MG63 (cell line): ENCODE results near the gene TFR2. TPM values are rescaled to one million over a fixed set of nuclear protein-coding genes. Genes with fewer than 3 reads are reported as not detected.
A peak's percentile ranks its signal among the peaks of the same experiment; 100 is the strongest.

Source experiments
- DNase-seq: peaks from one replicate; pipeline ENCODE4 v3.0.0-alpha.2; 2020
- H3K27me3 ChIP-seq: fragments of 250-450 bp; sonication (Bioruptor Pico); 2 replicates; pipeline ENCODE4 v1.5.1; 2020; ENCODE audit warnings: mild to moderate bottlenecking, moderate library complexity
- H3K36me3 ChIP-seq: fragments of 250-450 bp; sonication (Bioruptor Pico); 2 replicates; pipeline ENCODE4 v1.5.1; 2020; ENCODE audit warnings: mild to moderate bottlenecking, moderate library complexity
- H3K4me3 ChIP-seq: fragments of 250-450 bp; sonication (Bioruptor Pico); 2 replicates; pipeline ENCODE4 v1.5.1; 2020; ENCODE audit warnings: mild to moderate bottlenecking, moderate library complexity
- H3K9me3 ChIP-seq: fragments of 250-450 bp; sonication (Bioruptor Pico); 2 replicates; pipeline ENCODE4 v1.5.1; 2020; ENCODE audit warnings: mild to moderate bottlenecking, moderate library complexity
- total RNA-seq: library from RNA; depleted of rRNA; stranded (reverse); fragments of >200 nt; shearing (Covaris generic); gene quantifications from 2 replicates; pipeline ENCODE4 v1.2.3, GENCODE V29; 2014; ENCODE audit warnings: low replicate concordance

TFR2 gene
- total RNA-seq, 1 experiment from 2014 or later = 0.33 TPM

DNA sequence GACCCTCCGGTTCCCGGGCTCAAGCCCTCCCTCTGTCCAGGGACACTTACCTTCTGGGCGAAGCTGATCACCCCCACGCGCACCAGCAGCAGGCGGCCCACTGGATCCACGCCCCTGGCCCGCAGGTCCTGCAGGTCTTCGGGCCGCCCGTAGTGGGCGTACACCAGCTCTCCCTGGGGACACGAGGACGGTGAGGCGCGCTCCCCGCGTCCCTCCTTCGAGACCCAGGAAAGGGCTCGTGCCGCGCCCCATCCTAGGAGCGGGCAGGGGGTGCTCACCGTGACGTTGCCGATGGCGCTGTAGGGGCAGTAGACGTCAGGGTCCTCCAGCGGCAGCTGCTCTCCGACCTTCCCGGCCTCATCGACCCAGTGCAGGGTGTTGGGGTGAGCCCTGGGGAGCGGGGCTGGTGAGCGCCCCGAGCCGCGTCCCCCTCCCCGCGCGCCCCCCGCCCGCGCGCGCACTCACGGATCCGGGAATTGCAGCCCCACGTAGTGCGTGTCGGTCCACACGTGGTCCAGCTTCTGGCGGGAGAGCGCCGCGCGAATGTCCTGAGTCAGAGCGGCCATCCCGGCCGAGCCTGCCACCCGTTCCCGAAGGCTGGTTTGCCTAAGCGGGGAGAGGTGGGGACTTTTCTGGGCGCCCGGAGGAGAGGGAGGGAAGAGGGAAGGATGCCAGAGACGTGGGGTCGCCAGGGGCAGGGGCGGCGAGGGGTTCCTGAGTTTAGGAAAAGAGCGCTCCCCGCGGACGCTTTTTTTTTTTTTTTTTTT lies 8.2 kb downstream of the TFR2 start:
- H3K9me3 ChIP-seq = no peaks in the 10 kb centered on the region
- peak; percentile 26 for DNase-seq
- H3K4me3 ChIP-seq = peak overlapping the region; percentile 26
- H3K27me3 ChIP-seq = no peaks in the 10 kb centered on the region
- H3K36me3 ChIP-seq = no peaks in the 10 kb centered on the region

DNA sequence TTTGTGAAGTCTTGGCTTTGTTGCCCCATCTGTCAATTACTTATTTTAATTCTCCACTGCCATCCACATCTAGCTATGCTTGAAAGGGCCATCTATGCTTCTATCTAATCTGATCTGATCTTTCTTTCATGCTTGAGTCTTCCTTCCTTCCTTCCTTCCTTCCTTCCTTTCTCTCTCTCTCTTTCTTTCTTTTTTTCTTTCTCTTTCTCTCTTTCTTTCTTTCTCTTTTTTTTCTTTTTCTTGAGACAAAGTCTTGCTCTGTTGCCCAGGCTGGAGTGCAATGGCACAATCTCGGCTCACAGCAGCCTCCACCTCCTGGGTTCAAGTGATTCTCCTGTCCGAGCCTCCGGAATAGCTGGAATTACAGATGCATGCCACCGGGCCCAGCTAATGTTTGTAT lies 11.3 kb downstream of the TFR2 start:
- no peaks in the 10 kb centered on the region for H3K27me3 ChIP-seq
- H3K36me3 ChIP-seq = no peaks in the 10 kb centered on the region
- H3K9me3 ChIP-seq = no peaks in the 10 kb centered on the region
- H3K4me3 ChIP-seq = no peak overlapping the region
- DNase-seq = no peak

DNA sequence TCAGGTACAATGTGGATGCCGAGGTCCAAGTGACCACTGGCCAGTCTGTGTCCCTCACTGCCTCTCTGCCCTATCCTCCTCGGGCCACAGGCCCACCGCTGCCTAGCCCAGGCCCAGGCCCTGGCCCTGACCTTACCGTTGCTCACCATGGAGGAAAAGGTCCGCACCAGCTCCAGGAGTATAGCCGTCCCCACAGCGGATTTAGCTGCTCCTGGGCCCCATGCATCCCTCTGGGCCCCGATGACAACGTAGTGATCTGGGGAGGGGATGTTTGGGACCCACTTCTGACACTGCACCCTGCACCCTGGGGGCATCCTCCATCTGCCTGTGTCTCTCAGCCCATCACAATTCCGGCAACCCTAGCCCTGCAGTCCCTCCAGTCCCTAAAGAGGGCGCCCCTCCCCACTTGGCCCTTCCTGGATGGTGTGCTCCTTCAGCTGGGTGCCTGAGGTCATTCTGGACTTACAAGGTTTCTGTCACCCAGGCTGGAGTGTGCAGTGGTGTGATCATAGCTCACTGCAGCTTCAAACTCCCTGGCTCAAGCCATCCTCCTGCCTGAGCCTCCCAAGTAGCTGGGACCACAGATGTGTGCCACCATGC lies 12.1 kb downstream of the TFR2 start:
- no peaks in the 10 kb centered on the region for H3K27me3 ChIP-seq
- no peak overlapping the region for H3K4me3 ChIP-seq
- H3K36me3 ChIP-seq = no peaks in the 10 kb centered on the region
- no peaks in the 10 kb centered on the region for H3K9me3 ChIP-seq
- DNase-seq = no peak

DNA sequence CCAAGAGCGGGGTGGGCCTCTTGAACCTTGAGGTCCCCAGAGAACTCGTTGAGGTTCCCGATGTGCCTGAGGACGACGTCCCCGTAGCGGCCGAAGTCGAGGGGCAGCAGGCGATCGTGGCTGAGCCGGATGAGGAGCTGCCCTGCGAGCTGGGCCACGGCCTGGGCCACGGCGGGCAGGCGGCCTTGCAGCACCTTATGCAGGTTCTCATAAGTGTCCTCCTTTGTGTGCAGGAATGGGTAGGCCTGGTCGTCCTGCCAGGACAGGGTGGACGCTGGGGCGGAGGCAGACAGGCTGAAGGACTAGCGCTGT lies 14.2 kb downstream of the TFR2 start:
- no peak for DNase-seq
- H3K9me3 ChIP-seq = no peaks in the 10 kb centered on the region
- H3K4me3 ChIP-seq = no peak overlapping the region
- H3K36me3 ChIP-seq = no peaks in the 10 kb centered on the region
- H3K27me3 ChIP-seq = no peaks in the 10 kb centered on the region

DNA sequence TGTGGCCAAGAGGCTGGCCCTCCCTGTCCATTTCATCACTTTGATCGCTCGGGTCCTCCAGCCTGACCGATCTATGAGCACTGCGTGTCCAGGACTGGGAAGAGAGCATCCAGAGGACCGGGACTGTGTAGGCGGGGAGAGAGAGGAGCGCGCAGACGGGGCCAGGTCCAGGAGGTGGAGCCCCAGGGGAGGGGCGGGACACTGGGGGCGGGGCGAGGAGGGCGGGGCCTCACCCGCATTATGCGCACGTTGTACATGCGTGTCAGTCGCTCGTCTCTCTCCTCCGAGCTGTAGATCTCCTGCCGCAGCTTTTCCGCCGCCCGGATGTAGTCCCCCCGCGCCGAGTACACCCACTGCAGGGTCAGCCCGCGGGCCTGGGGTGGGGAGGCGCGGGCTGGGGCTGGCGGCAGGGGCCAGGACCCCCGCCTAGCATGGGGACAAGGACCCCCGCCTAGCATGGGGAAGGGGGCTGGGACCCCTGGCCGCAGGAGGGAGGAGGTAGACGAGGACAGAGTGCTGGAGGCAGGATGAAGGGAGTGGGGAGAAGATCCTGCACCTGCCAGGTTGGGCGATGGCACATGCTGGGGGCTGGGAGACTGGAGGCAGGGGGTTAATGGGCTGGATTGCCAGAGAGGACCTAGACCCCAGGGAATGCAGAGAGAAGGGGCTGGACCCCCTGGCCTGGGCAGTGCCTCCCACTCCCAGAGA lies 14.7 kb downstream of the TFR2 start:
- Histone ChIP-seq H3K9me3 (no peaks in the 10 kb centered on the region), H3K27me3 (no peaks in the 10 kb centered on the region), H3K36me3 (no peaks in the 10 kb centered on the region), H3K4me3 (no peak overlapping the region)
- DNase-seq = no peak

DNA sequence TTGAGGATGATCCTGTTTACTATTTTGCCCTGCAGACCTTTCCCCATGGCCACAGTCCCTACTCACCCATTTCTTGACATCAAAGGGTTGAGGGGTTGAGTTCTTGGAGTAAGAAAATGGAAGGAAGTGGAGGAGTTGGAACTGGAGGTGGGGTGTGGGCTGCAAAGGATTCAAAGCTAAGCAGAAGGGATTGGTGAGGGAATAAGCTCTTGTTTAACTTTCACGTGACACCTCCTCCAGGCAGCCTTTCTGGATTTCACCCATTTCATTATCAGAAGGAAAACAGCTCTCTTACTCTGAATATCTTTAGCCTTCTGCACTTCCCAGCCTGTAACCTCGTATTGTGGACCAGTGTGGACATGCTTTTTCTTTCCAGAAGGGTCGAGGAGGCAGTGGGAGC lies 15.3 kb downstream of the TFR2 start:
- H3K27me3 ChIP-seq = no peaks in the 10 kb centered on the region
- H3K9me3 ChIP-seq = no peaks in the 10 kb centered on the region
- H3K36me3 ChIP-seq = no peaks in the 10 kb centered on the region
- H3K4me3 ChIP-seq = no peak overlapping the region
- DNase-seq = no peak

DNA sequence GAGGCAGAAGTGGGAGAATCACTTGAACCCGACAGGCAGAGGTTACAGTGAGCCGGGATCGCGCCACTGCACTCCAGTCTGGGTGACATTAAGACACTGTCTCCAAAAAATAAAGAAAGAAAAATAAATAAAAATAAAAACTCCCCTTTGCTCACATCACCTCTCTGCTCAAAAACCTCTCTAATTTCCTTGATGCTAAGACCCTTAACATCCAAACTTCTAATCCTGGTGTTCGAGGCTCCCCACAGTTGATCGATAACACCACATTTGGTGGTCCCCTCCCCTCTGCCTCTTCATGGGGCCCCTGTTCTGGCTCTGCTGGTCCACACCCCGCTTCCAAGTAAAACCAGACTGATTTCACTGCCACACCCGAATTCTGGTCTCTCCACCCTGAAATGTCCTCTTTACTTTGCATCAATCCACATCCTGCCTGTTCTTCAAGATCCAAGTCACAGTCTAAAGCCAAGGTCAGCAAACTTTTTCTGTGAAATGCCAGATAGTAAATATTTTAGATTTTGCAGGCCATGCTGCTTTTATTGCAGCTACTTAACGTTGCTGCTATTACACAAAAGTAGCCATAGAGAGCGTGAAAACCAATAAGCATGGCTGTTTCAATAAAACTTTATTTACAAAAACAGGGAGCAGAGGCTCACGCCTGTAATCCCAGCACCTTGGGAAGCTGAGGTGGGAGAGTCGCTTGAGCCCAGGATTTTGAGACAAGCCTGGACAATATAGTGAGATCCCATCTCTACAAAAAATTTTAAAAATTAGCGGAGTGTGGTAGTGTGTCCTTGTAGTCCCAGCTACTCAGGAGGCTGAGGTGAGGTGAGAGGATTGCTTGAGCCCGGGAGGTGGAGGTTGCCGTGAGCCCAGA lies 17.2 kb downstream of the TFR2 start:
- Histone ChIP-seq H3K4me3 (no peak overlapping the region), H3K36me3 (no peaks in the 10 kb centered on the region), H3K9me3 (no peaks in the 10 kb centered on the region), H3K27me3 (no peaks in the 10 kb centered on the region)
- DNase-seq = no peak

DNA sequence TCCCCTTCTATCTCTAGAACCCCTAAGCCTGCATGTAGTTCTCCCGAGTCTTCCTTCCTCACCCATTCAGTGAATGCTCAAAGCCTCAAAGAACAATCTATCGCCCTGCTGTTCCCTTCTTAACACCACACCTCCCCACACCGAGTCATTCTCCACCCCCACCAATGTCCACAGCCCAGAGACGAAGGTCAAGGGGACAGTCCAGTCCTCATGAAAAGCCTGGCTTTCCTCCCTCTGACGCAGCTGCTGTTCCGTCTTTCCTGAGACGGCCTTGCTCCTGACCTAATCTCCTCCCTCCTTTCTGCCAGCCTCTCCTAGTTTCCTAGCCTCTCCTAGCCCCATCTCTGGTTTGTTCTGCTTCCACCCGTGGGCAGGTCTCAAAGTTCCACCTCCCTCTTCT lies 19.8 kb downstream of the TFR2 start:
- DNase-seq = no peak
- Histone ChIP-seq H3K9me3 (no peaks in the 10 kb centered on the region), H3K4me3 (no peak overlapping the region), H3K27me3 (no peaks in the 10 kb centered on the region), H3K36me3 (no peaks in the 10 kb centered on the region)

DNA sequence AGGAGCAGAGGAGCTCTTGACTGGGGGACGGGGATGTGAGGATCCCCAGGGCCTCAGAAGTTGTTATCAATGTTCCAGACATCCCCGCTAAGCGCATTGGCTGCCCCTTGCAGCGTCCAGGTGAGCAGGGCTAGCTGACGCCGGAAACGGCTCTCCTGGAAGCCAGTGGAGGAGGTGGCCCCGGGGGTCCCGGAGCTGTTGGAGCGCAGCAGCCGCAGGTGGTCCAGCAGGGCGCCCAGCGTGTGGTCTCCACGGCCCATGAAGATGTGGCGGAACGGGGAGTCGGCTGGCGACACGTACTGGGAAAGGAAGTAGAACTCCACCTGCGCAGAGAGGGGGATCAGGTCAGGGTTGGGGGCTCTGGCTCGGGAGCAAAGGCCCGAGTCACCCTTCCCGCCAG lies 20.5 kb downstream of the TFR2 start:
- Histone ChIP-seq H3K27me3 (no peaks in the 10 kb centered on the region), H3K4me3 (no peak overlapping the region), H3K9me3 (no peaks in the 10 kb centered on the region), H3K36me3 (no peaks in the 10 kb centered on the region)
- DNase-seq = no peak

DNA sequence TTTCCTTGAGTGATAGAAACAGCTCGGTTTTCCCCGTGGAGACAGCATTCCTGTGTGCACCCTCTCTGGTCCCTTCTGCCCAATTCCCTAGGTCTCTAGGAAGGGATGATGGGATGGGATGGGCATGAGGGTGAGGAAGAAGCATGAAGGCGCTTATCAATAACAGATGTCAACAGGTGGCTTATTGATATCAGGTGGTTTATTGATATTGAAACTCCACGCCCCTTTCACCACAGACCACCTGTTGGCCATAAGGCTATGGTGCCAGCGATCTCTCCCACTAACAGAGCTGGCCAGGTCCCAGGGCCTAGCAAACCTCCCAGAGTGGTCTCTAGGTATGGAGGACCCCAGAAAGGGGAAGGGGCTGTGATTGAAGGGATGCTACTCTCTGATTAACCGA lies 21.1 kb downstream of the TFR2 start:
- Histone ChIP-seq H3K27me3 (no peaks in the 10 kb centered on the region), H3K36me3 (no peaks in the 10 kb centered on the region), H3K4me3 (no peak overlapping the region), H3K9me3 (no peaks in the 10 kb centered on the region)
- DNase-seq = no peak

DNA sequence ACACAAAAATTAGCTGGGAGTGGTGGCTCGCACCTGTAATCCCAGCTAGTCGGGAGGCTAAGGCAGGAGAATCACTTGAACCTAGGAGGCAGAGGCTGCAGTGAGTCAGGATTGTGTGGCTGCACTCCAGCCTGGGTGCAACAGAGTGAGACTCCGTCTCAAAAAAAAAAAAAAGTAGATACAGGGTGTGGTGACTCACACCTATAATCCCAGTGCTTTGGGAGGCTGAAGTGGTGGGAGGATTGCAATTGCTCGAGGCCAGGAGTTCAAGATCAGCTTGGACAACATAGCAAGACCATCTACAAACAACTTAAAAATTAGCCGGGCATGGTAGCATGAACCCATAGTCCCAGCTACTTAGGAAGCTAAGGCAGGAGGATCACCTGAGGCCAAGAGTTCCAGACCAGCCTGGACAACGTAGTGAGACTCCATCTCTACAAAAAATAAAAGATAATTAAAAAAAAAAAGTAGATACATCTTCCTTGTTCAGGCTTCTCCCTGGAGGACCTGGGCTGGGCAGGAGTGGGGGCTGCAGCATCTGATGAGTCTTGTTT lies 27.0 kb downstream of the TFR2 start:
- Histone ChIP-seq H3K36me3 (no peaks in the 10 kb centered on the region), H3K4me3 (no peak overlapping the region), H3K9me3 (no peaks in the 10 kb centered on the region), H3K27me3 (no peaks in the 10 kb centered on the region)
- no peak for DNase-seq

DNA sequence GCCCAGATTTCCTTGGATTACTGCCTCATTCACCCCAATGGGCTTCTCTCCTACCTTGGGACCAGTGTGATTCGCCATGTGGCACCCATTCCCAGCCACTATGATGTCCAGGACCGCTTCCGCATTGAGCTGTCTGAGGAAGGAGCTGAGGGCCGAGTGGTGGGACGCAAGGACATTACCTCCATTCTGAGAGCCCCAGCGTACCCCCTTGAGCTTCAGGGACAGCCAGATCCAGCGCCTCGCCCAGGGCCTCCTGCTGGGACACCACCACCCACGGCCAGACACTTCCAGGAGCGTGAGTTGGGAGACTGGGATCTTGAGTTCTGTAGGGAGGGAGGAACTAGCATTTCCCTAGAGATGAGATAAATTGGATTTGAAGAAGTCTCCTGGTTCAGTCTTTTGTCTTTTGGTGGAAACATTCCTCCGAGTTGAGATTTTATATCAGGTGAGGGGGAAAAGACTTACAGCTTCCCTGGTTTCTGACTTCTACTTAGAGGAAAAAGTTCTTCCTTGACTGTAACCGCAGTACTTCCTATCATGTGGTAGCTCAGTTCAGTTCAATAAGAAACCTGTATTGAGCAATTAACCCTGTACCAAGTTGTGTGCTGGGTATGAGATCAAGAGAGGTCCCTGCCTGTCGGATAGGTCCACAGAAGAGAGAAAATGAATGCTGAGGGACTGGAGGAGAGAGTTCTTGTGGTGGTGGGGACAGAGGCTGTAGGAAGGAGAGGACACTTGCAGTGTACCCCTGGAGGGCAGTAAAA lies 27.8 kb downstream of the TFR2 start:
- no peak overlapping the region; the same call in 1 of the 2 replicates for H3K4me3 ChIP-seq
- H3K9me3 ChIP-seq = no peaks in the 10 kb centered on the region
- no peak for DNase-seq
- H3K36me3 ChIP-seq = no peaks in the 10 kb centered on the region
- no peaks in the 10 kb centered on the region for H3K27me3 ChIP-seq

DNA sequence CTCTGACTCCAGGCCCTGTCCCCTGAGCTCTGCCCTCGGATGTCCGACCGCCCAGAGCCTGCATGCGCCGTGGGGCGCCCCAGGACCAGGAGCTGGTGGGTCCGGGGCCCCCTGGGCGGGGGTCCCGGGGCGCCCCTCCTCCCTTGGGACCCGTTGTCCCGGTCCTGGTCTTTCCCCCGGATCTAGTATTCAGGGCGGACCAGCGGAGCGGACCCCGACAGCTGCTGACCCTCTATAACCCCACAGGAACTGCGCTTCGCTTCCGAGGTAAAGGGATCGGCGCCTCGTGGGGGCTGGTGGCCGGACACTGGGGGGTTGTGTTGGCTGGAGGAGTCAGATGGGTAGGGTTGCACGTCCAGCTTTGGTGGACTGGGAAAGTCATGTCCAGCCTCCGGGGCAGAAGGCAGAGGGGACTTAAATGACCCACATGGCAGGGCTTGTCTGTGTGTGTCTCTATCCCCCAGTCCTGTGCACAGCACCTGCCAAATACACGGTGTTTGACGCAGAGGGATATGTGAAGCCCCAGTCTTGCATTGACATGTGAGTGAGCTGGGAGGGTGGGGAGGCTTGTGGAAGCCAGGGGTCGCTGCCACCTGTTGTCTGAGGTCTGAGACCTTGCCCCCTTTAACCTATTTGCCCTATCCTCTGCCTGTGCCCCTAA lies 28.5 kb downstream of the TFR2 start:
- Histone ChIP-seq H3K4me3 (peak overlapping the region; percentile 64), H3K27me3 (no peaks in the 10 kb centered on the region), H3K36me3 (no peaks in the 10 kb centered on the region), H3K9me3 (no peaks in the 10 kb centered on the region)
- no peak for DNase-seq

DNA sequence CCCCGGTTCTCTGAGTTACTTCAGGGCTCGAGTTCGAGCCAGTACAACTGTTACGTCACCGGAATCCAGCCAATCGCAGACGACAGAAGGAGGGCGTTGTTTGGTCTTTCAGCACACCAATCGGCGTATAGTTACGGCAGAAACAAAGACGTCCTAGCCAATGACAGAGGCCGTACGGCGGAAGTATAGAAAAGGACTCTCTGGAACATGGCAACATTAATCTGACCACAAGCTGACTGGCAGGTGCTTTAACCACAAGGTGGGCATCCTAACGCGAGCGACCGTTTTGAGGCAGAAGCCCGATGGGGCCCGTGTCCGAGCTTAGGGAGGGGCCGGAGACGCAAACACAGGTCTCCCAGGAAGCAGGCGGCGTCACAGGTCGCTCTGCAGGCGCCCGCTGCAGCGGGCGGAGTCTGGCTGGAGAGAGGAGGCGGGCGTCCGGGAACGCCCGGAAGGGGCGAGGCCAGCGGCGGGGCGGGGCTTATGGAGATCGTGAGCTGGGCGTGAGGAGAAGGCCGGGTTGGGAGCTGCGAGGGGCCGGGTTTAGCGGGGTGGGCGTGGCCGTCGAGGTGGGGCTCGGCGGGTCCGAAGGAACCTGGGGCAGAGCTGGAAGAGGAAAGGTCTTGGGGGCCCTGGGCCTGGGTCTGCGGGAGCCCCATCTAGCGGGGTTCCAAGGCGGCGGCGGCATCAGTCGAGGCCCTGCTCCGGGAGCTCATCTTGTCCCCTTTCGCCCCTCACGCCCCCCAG lies 29.2 kb downstream of the TFR2 start, which contains the start of gene MOSPD3:
Gene MOSPD3 (plus strand): TSS at position 558 of the 747 bp plus-strand sequence. CDS start 252 bp downstream, outside the sequence.
- Histone ChIP-seq H3K4me3 (peak within 1 kb of the TSS; percentile 64), H3K36me3 (peaks cover 5% of the 10 kb centered on the region), H3K27me3 (no peaks in the 10 kb centered on the region), H3K9me3 (no peaks in the 10 kb centered on the region)
- DNase-seq = peak; percentile 94

DNA sequence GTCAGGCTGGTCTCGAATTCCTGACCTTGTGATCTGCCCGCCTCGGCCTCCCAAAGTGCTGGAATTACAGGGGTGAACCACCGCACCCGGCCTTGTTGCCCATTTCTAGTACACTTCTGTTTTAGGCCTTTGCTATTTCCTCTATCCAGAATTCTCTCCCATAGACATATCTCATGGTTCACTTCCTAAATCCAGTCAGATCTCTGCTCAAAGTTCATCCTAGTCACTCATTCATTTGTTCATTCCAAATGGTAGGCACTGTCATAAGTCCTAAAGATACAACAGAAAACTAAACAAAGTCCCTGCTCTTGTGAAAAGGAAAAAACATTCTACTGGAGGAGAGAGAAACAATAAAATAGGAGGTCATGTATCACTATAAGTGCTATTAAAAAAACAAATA lies 31.4 kb downstream of the TFR2 start:
- peaks cover 9% of the 10 kb centered on the region for H3K36me3 ChIP-seq
- no peaks in the 10 kb centered on the region for H3K9me3 ChIP-seq
- H3K27me3 ChIP-seq = no peaks in the 10 kb centered on the region
- H3K4me3 ChIP-seq = no peak overlapping the region
- no peak for DNase-seq
